Duodenal mucosa (tissue), 2 donors: ENCODE data around the gene RELCH.

Source experiments
- H3K27ac ChIP-seq: one replicate; pipeline ENCODE4 v1.7.0; 2013; ENCODE audit warnings: low read depth, low read length
- H3K27me3 ChIP-seq, 2 donors: one replicate each; pipeline ENCODE4 v1.7.0; 2013; ENCODE audit warnings: low read length in 2 of 2, control low read depth in 1 of 2; ENCODE audit not compliant: insufficient read depth in 2 of 2, control insufficient read depth in 1 of 2
- H3K36me3 ChIP-seq, 2 donors: one replicate each; pipeline ENCODE4 v1.7.0; 2013; ENCODE audit warnings: low read length in 2 of 2, control low read depth in 1 of 2; ENCODE audit not compliant: insufficient read depth in 2 of 2, control insufficient read depth in 1 of 2
- H3K4me1 ChIP-seq, 2 donors: one replicate each; pipeline ENCODE4 v1.7.0; 2013; ENCODE audit warnings: low read length in 2 of 2, control low read depth in 1 of 2; ENCODE audit not compliant: insufficient read depth in 2 of 2, control insufficient read depth in 1 of 2
- H3K4me3 ChIP-seq, 2 donors: one replicate each; pipeline ENCODE4 v1.7.0; 2013; ENCODE audit warnings: low read length in 2 of 2, low read depth in 1 of 2
- H3K9ac ChIP-seq, 2 donors: one replicate each; pipeline ENCODE4 v1.7.0; 2013; ENCODE audit warnings: low read length in 2 of 2, low read depth in 1 of 2
- H3K9me3 ChIP-seq, 2 donors: one replicate each; pipeline ENCODE4 v1.7.0; 2013; ENCODE audit warnings: low read length in 2 of 2, control low read depth in 1 of 2; ENCODE audit not compliant: control insufficient read depth in 1 of 2

Gene RELCH

GRCh38 chr18:62332964-62333695 lies 146.1 kb downstream of the RELCH start:
- H3K27me3 ChIP-seq: peaks cover 0 to 10% of the 10 kb centered on the region in 2 donors
- no peak overlapping the region for H3K27ac ChIP-seq
- H3K9me3 ChIP-seq: no peaks in the 10 kb centered on the region
- H3K4me1 ChIP-seq: peaks cover 84 to 85% of the 10 kb centered on the region in 2 donors
- no peaks in the 10 kb centered on the region for H3K36me3 ChIP-seq
- no peak overlapping the region for H3K9ac ChIP-seq
- no peak overlapping the region for H3K4me3 ChIP-seq

GRCh38 chr18:62334120-62334519 lies 147.1 kb downstream of the RELCH start:
- Histone ChIP-seq H3K27me3 (peaks cover 0 to 9% of the 10 kb centered on the region in 2 donors), H3K4me3 (peak overlapping the region; percentile 21 to 48), H3K36me3 (no peaks in the 10 kb centered on the region), H3K4me1 (peaks cover 86% of the 10 kb centered on the region in 2 donors), H3K27ac (peak overlapping the region; percentile 55), H3K9me3 (no peaks in the 10 kb centered on the region), H3K9ac (no peak overlapping the region)

- Histone ChIP-seq H3K9ac (no peak overlapping the region), H3K27me3 (no peaks in the 10 kb centered on the region), H3K4me3 (no peak overlapping the region), H3K4me1 (peaks cover 78 to 81% of the 10 kb centered on the region in 2 donors), H3K36me3 (no peaks in the 10 kb centered on the region), H3K27ac (no peak overlapping the region), H3K9me3 (no peaks in the 10 kb centered on the region)
Observed at GRCh38 chr18:62335494-62335893, 148.4 kb downstream of the RELCH start.

- Histone ChIP-seq H3K4me3 (no peak overlapping the region), H3K36me3 (no peaks in the 10 kb centered on the region), H3K27ac (no peak overlapping the region), H3K27me3 (no peaks in the 10 kb centered on the region), H3K9ac (no peak overlapping the region), H3K9me3 (no peaks in the 10 kb centered on the region), H3K4me1 (peaks cover 67 to 86% of the 10 kb centered on the region in 2 donors)
Observed at GRCh38 chr18:62336618-62337017, 149.6 kb downstream of the RELCH start.

GRCh38 chr18:62337336-62337735 lies 150.3 kb downstream of the RELCH start:
- Histone ChIP-seq H3K9me3 (no peaks in the 10 kb centered on the region), H3K27me3 (no peaks in the 10 kb centered on the region), H3K4me1 (peaks cover 63 to 81% of the 10 kb centered on the region in 2 donors), H3K36me3 (peaks cover 0 to under 1% of the 10 kb centered on the region in 2 donors), H3K9ac (no peak overlapping the region), H3K27ac (no peak overlapping the region), H3K4me3 (no peak overlapping the region)

GRCh38 chr18:62338446-62339105 lies 151.5 kb downstream of the RELCH start:
- Histone ChIP-seq H3K36me3 (peaks cover 0 to 3% of the 10 kb centered on the region in 2 donors), H3K4me3 (no peak overlapping the region), H3K9ac (no peak overlapping the region), H3K9me3 (no peaks in the 10 kb centered on the region), H3K27ac (no peak overlapping the region), H3K27me3 (no peaks in the 10 kb centered on the region), H3K4me1 (peaks cover 52 to 70% of the 10 kb centered on the region in 2 donors)

- Histone ChIP-seq H3K36me3 (peaks cover 0 to 3% of the 10 kb centered on the region in 2 donors), H3K4me3 (peak overlapping the region; percentile 14 to 60), H3K9ac (no peak overlapping the region), H3K4me1 (peaks cover 49 to 66% of the 10 kb centered on the region in 2 donors), H3K9me3 (no peaks in the 10 kb centered on the region), H3K27ac (no peak overlapping the region), H3K27me3 (no peaks in the 10 kb centered on the region)
Observed at GRCh38 chr18:62339106-62339988, 152.3 kb downstream of the RELCH start.

GRCh38 chr18:62340996-62341395 lies 153.9 kb downstream of the RELCH start:
- Histone ChIP-seq H3K9me3 (no peaks in the 10 kb centered on the region), H3K36me3 (peaks cover 0 to 3% of the 10 kb centered on the region in 2 donors), H3K27me3 (no peaks in the 10 kb centered on the region), H3K4me1 (peaks cover 36 to 63% of the 10 kb centered on the region in 2 donors), H3K9ac (no peak overlapping the region), H3K27ac (no peak overlapping the region), H3K4me3 (no peak overlapping the region)

GRCh38 chr18:62341473-62341872 lies 154.4 kb downstream of the RELCH start:
- peaks cover 37 to 63% of the 10 kb centered on the region in 2 donors for H3K4me1 ChIP-seq
- no peak overlapping the region for H3K4me3 ChIP-seq
- peaks cover 0 to 3% of the 10 kb centered on the region in 2 donors for H3K36me3 ChIP-seq
- H3K9me3 ChIP-seq: no peaks in the 10 kb centered on the region
- no peaks in the 10 kb centered on the region for H3K27me3 ChIP-seq
- H3K27ac ChIP-seq: no peak overlapping the region
- H3K9ac ChIP-seq: no peak overlapping the region
